IMR-90 (cell line): ENCODE data around the gene SIX5. TPM values are rescaled to one million over a fixed set of nuclear protein-coding genes. Genes with fewer than 3 reads are reported as not detected.
A peak's percentile ranks its signal among the peaks of the same experiment; 100 is the strongest.

ENCODE experiments used
- ATAC-seq: fragments of 200-7000 bp; cut with Tn5 transposase; 2 replicates; pipeline ENCODE4 v1.9.1; 2020; ENCODE audit warnings: low read depth, mild to moderate bottlenecking, moderate library complexity
- BruUV-seq: library from RNA; stranded (reverse); fragments of 400-500 nt; replicated peaks from 2 replicates; lab custom pipeline; 2021; lab: Mats Ljungman, UMichigan
- CTCF ChIA-PET: fragments of 300-600 bp; formaldehyde crosslinking; extraction: SDS; loops from one replicate; lab custom pipeline; 2021; ENCODE audit warnings: antibody characterized with exemption; lab: Yijun Ruan, JAX
- POLR2A ChIA-PET: fragments of 300-600 bp; sonication (Branson Sonifier 250); formaldehyde crosslinking; loops from one replicate; lab custom pipeline; 2022; ENCODE audit warnings: antibody characterized with exemption; ENCODE audit not compliant: unreplicated experiment; lab: Charles Lee
- DNase-seq: peaks from one replicate; pipeline ENCODE4 v3.0.0; 2013
- H2AFZ ChIP-seq: replicated peaks from 2 replicates; pipeline ENCODE3; 2013; ENCODE audit warnings: low read length, mild to moderate bottlenecking; ENCODE audit not compliant: poor library complexity
- H2AK5ac ChIP-seq: 2 replicates; pipeline ENCODE4 v1.6.1; 2013; ENCODE audit warnings: low read depth, low read length, inconsistent platforms
- H2AK9ac ChIP-seq: replicated peaks from 2 replicates; pipeline ENCODE3; 2013; ENCODE audit warnings: mild to moderate bottlenecking, low read depth, low read length, moderate library complexity; ENCODE audit not compliant: poor library complexity
- H2BK120ac ChIP-seq: 2 replicates; pipeline ENCODE4 v1.6.1; 2013; ENCODE audit warnings: low read depth, low read length, inconsistent platforms
- H2BK15ac ChIP-seq: 3 replicates; pipeline ENCODE4 v1.6.1; 2013; ENCODE audit warnings: low read depth, low read length, inconsistent platforms
- H2BK20ac ChIP-seq: 2 replicates; pipeline ENCODE4 v1.6.1; 2013; ENCODE audit warnings: low read depth, mild to moderate bottlenecking, inconsistent platforms, low read length, moderate library complexity
- H2BK5ac ChIP-seq: 2 replicates; pipeline ENCODE4 v1.6.1; 2013; ENCODE audit warnings: mild to moderate bottlenecking, low read depth, low read length, inconsistent platforms; ENCODE audit not compliant: poor library complexity, severe bottlenecking
- H3K14ac ChIP-seq: replicated peaks from 2 replicates; pipeline ENCODE4 v1.6.1; 2013; ENCODE audit warnings: low read depth, low read length, inconsistent platforms
- H3K18ac ChIP-seq: 2 replicates; pipeline ENCODE4 v1.6.1; 2013; ENCODE audit warnings: low read depth, low read length, control low read depth
- H3K23ac ChIP-seq: 2 replicates; pipeline ENCODE4 v1.6.1; 2013; ENCODE audit warnings: low read depth, low read length, inconsistent platforms
- H3K27ac ChIP-seq: 2 replicates; pipeline ENCODE4 v1.5.1; 2013; ENCODE audit warnings: mild to moderate bottlenecking, control low read depth, low read length; ENCODE audit not compliant: insufficient read depth
- H3K27me3 ChIP-seq: 2 replicates; pipeline ENCODE4 v1.6.1; 2013; ENCODE audit warnings: low read length; ENCODE audit not compliant: control insufficient read depth, insufficient read depth
- H3K36me3 ChIP-seq: 2 replicates; pipeline ENCODE4 v1.6.1; 2013; ENCODE audit warnings: low read length, mixed read lengths; ENCODE audit not compliant: control insufficient read depth, insufficient read depth
- H3K4ac ChIP-seq: 2 replicates; pipeline ENCODE4 v1.6.1; 2013; ENCODE audit warnings: low read depth, low read length, inconsistent platforms
- H3K4me1 ChIP-seq: 2 replicates; pipeline ENCODE4 v1.6.1; 2013; ENCODE audit warnings: low read length, mixed read lengths; ENCODE audit not compliant: control insufficient read depth, insufficient read depth
- H3K4me2 ChIP-seq: 2 replicates; pipeline ENCODE4 v1.6.1; 2013; ENCODE audit warnings: low read depth, mild to moderate bottlenecking, control low read depth, low read length, moderate library complexity
- H3K4me3 ChIP-seq: 2 replicates; pipeline ENCODE4 v1.5.1; 2013; ENCODE audit warnings: low read depth, mild to moderate bottlenecking, control low read depth, low read length, moderate library complexity; ENCODE audit not compliant: insufficient read depth
- H3K56ac ChIP-seq: 2 replicates; pipeline ENCODE4 v1.6.1; 2013; ENCODE audit warnings: low read length, inconsistent platforms; ENCODE audit not compliant: insufficient read depth; ENCODE audit errors: extremely low read depth
- H3K79me1 ChIP-seq, 2 experiments: 2 replicates each; pipeline ENCODE4 v1.6.1; 2013; ENCODE audit warnings: low read length in 2 of 2, inconsistent platforms in 1 of 2, low read depth in 1 of 2
- H3K9ac ChIP-seq: 2 replicates; pipeline ENCODE4 v1.6.1; 2013; ENCODE audit warnings: low read depth, low read length, control low read depth
- H3K9me1 ChIP-seq: 2 replicates; pipeline ENCODE4 v1.6.1; 2013; ENCODE audit warnings: low read length, inconsistent platforms; ENCODE audit not compliant: insufficient read depth
- H3K9me3 ChIP-seq: 2 replicates; pipeline ENCODE4 v1.6.1; 2013; ENCODE audit warnings: low read length; ENCODE audit not compliant: control insufficient read depth, insufficient read depth
- H4K20me1 ChIP-seq: 2 replicates; pipeline ENCODE4 v1.6.1; 2013; ENCODE audit warnings: low read length, inconsistent platforms; ENCODE audit not compliant: insufficient read depth
- H4K5ac ChIP-seq: 2 replicates; pipeline ENCODE4 v1.6.1; 2013; ENCODE audit warnings: mild to moderate bottlenecking, low read depth, low read length, control low read depth
- H4K8ac ChIP-seq, 2 experiments: 2 replicates each; pipeline ENCODE4 v1.6.1; 2013; ENCODE audit warnings: low read depth in 2 of 2, low read length in 2 of 2, control low read depth in 1 of 2, inconsistent platforms in 1 of 2
- H4K91ac ChIP-seq: 2 replicates; pipeline ENCODE4 v1.6.1; 2013; ENCODE audit warnings: low read depth, low read length, inconsistent platforms; ENCODE audit not compliant: insufficient read depth
- CTCF ChIP-seq: conservative IDR thresholded peaks from 2 replicates; pipeline ENCODE4 v1.5.1; 2012; ENCODE audit warnings: mild to moderate bottlenecking, low read depth, low read length, improper control_type of control experiment
- MAZ ChIP-seq: IDR thresholded peaks from 2 replicates; pipeline ENCODE4 v1.6.1; 2012; ENCODE audit warnings: low read depth, mild to moderate bottlenecking, low read length, improper control_type of control experiment, moderate library complexity, borderline replicate concordance
- RCOR1 ChIP-seq: IDR thresholded peaks from 2 replicates; pipeline ENCODE4 v1.6.1; 2012; ENCODE audit warnings: mild to moderate bottlenecking, low read length, improper control_type of control experiment; ENCODE audit not compliant: insufficient replicate concordance
- WGBS, 2 experiments: methylation state at CpG; one replicate each; pipeline versions ENCODE4 v1.1.5 to v1.1.7; 2013; ENCODE audit warnings: missing lambda C conversion rate in 2 of 2; ENCODE audit not compliant: insufficient read length in 1 of 2; ENCODE audit errors: extremely low coverage in 2 of 2; 5-methylcytosine and 5-hydroxymethylcytosine counted together
- dilution Hi-C: fragments of 300-500 bp; cut with HindIII; formaldehyde crosslinking; loops from one replicate; pipeline ENCODE4 v1.14.3; 2018; ENCODE audit warnings: low sequenced_read_pairs; ENCODE audit not compliant: unreplicated experiment
- in situ Hi-C: fragments of 300-500 bp; cut with MboI; formaldehyde crosslinking; loops from 3 replicates; pipeline ENCODE4 v1.14.3; 2019; ENCODE audit warnings: low sequenced_read_pairs, inconsistent platforms, mixed read lengths
- intact Hi-C: fragments of 100-400 bp; cut with micrococcal nuclease; formaldehyde crosslinking; loops from 2 replicates; pipeline ENCODE4 v1.10.0; 2022
- polyA plus RNA-seq, 3 experiments: library from polyadenylated mRNA; depleted of rRNA; stranded (reverse); fragments of >200 nt; gene quantifications; 2 replicates each; pipeline ENCODE4 v1.2.3, GENCODE V29; 2012; ENCODE audit warnings: low replicate concordance in 1 of 3
- total RNA-seq: library from RNA; depleted of rRNA; stranded (reverse); fragments of >200 nt; gene quantifications from 2 replicates; pipeline ENCODE4 v1.2.3, GENCODE V29; 2012

The SIX5 gene
- total and polyA plus RNA-seq, 2 of the 4 experiments (the other 2 are of a cell fraction): 0.90 to 15.5 TPM

- TF ChIP-seq CTCF: no peak
Measured at GRCh38 chr19:45766869-45767346, 2.1 kb downstream of the SIX5 start (continued).

DNA sequence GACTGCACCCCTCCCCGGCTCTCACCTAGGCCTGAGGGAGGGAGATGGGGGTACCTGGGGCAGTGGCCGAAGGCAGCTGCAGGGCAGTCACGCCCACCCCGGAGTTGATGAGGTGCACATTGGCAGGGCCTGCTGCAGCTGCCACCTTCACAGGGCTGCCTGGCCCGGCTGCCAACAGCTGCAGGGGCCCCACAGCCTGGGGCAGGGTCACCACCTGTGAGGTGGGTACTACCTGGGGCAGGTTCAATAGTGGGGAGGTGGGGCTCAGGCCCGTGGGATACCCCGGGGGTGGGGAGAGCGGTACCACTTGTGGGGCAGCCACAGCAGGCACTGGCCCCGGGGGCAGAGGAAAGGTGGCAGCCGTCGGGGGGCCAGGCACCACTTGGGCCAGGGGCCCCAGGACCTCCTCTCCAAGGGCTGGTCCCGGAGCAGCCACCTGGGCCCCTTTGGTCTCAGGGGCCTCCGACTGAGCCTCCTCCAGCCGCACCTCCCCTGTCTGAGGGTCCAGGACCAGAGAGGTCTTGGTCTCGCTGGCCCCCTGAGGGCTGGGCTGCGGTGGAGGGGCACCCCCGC lies 2.7 kb downstream of the SIX5 start:
- Histone ChIP-seq H3K23ac (0 out of 2 replicates have a peak overlapping the region, but pooled peaks have one; percentile 28), H3K79me1 (peaks cover 0 to 20% of the 10 kb centered on the region in 2 experiments; a peak in 1 of 4 replicates), H4K91ac (no peak overlapping the region), H4K8ac (peak overlapping the region; percentile 15 to 86; a peak in 2 of 4 replicates), H3K9ac (peak overlapping the region; percentile 62), H3K14ac (0 out of 2 replicates have a peak overlapping the region, but pooled peaks have one; percentile 88), H3K4me1 (peaks cover 22% of the 10 kb centered on the region), H3K9me1 (no peaks in the 10 kb centered on the region; the same call in 1 of the 2 replicates), H3K27ac (peak overlapping the region; percentile 78), H3K9me3 (no peaks in the 10 kb centered on the region), H4K20me1 (peaks cover 12% of the 10 kb centered on the region), H3K56ac (0 out of 2 replicates have a peak overlapping the region, but pooled peaks have one; percentile 66), H3K4me2 (peak overlapping the region; percentile 86), H3K4ac (peak overlapping the region; percentile 85), H2AK5ac (peak overlapping the region; percentile 81; the same call in 1 of the 2 replicates), H2BK15ac (no peak overlapping the region), H2AK9ac (peak overlapping the region; percentile 98), H3K4me3 (peak overlapping the region; percentile 62), H2AFZ (peak overlapping the region; percentile 88), H3K36me3 (peaks cover 3% of the 10 kb centered on the region; the same call in 1 of the 2 replicates), H2BK120ac (no peak overlapping the region), H3K18ac (no peak overlapping the region; the same call in 1 of the 2 replicates), H2BK20ac (no peak overlapping the region), H4K5ac (no peak overlapping the region; the same call in 1 of the 2 replicates), H2BK5ac (peak overlapping the region; percentile 83), H3K27me3 (no peaks in the 10 kb centered on the region)
- WGBS, 2 experiments: 62% methylated on average over 8 of the region's 17 CpGs; no CpG with 5 or more reads in 1 of the 2 experiments
- ATAC-seq (no peak), DNase-seq (no peak)
- in situ Hi-C loops: no loop called here
- ChIA-PET POLR2A (no interaction called here), CTCF (no interaction called here)
- BruUV-seq: no TSS peak
- TF ChIP-seq MAZ (no peak), RCOR1 (no peak)
- dilution Hi-C loops: no loop called here
- intact Hi-C loops: loop anchor here (2.0 kb wide), 1 partner anchor 36 kb away; the partner anchor contains the start of gene FBXO46
